ENCODE measurements around the gene RMI1. TPM values are rescaled to one million over a fixed set of nuclear protein-coding genes. Genes with fewer than 3 reads are reported as not detected.
"Not testable (repeated sequence)": the region's sequence is repeated elsewhere in the genome, so short reads cannot be mapped to it uniquely, and the experiment has no call there.

Gene RMI1
- total RNA-seq, 2 experiments from 2014 or later, result 24.9 to 25.5 TPM

DNA sequence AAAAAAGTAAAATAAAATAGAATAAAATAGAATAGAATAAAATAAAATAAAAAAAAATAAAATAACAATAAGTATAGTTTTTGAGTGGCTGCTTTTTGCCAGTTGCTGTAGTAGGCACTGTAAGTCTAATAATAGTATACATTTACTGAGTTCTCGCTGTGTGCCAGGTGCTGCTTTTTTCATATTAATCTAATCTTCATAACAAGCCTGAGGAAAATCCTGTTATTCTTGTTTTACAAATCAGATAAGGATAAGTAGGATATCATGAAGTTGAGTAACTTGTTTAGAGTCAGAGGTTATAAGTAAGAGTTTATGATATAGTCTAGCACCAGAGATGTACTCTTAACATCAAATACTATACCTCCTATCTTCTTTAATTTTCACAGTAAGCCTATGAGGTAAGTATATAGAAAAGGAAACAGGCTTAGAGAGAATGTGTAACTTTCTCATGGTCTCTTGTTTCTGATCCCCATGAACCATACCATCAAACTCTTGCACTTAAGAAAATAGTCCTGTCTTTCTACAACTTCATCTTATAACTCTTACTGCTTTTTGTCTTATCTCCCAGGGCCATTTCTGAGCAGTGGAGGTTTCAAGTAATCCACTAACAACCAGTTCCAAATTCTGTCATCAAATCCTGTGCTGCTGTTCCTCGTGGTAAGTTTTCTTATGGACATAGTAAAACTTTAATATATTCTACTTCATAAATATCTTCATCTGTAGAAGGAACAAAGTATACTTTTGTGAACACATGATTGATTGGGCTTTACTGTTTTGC lies 18.7 kb downstream of the RMI1 start:
- peaks cover 31% of the 10 kb centered on the region for H3K36me3 Mint-ChIP-seq
- H3K4me3 Mint-ChIP-seq, result no peak overlapping the region
- peaks cover 14% of the 10 kb centered on the region for H3K4me1 Mint-ChIP-seq
- no peaks in the 10 kb centered on the region for H3K9me3 Mint-ChIP-seq (ENCODE audit: low read depth)
- DNase-seq, result no peak
- no peak overlapping the region for H3K27ac Mint-ChIP-seq
- H3K27me3 Mint-ChIP-seq, result no peaks in the 10 kb centered on the region
- CTCF ChIA-PET, result no interaction called here
- ATAC-seq, result no peak

DNA sequence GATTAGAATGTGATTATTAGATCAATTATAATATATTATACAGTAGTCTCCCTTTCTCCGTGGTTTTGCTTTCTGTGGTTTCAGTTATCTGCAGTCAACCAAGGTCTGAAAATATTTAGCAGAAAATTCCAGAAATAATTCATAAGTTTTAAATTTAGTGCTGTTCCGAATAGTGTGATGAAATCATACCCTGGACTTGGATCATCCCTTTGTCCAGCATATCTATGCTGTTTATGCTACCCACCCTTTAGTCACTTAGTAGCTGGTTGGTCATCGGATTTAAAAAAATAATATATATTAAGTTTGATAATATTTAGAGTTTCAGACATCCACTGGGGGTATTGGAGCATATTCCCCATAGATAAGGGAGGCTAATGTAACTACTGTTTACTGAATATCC lies 19.6 kb downstream of the RMI1 start:
- H3K4me1 Mint-ChIP-seq, result peaks cover 14% of the 10 kb centered on the region
- no peak overlapping the region for H3K4me3 Mint-ChIP-seq
- DNase-seq (no peak), ATAC-seq (no peak)
- H3K9me3 Mint-ChIP-seq (ENCODE audit: low read depth), result no peaks in the 10 kb centered on the region
- H3K36me3 Mint-ChIP-seq, result peaks cover 33% of the 10 kb centered on the region
- H3K27me3 Mint-ChIP-seq, result no peaks in the 10 kb centered on the region
- no peak overlapping the region for H3K27ac Mint-ChIP-seq
- CTCF ChIA-PET, result interaction anchor here (1.0 kb wide), 1 partner anchor 296 kb away, joined by 3 read pairs; no protein-coding TSS in a partner anchor

DNA sequence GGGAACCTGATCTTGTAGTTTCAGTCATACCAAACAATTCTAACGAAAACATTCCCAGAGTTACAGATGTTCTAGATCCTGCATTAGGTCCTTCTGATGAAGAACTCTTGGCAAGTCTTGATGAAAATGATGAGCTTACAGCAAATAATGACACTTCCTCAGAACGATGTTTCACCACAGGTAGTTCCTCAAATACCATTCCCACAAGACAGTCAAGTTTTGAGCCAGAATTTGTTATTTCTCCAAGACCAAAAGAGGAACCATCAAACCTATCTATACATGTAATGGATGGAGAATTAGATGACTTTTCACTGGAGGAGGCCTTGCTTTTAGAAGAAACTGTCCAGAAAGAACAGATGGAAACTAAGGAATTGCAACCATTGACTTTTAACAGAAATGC lies 21.0 kb downstream of the RMI1 start:
- Mint-ChIP-seq H3K27me3 (no peaks in the 10 kb centered on the region), H3K27ac (no peak overlapping the region), H3K4me1 (peaks cover 14% of the 10 kb centered on the region), H3K4me3 (no peak overlapping the region), H3K36me3 (peaks cover 31% of the 10 kb centered on the region), H3K9me3 (ENCODE audit: low read depth) (no peaks in the 10 kb centered on the region)
- DNase-seq (no peak), ATAC-seq (no peak)
- CTCF ChIA-PET, result no interaction called here

DNA sequence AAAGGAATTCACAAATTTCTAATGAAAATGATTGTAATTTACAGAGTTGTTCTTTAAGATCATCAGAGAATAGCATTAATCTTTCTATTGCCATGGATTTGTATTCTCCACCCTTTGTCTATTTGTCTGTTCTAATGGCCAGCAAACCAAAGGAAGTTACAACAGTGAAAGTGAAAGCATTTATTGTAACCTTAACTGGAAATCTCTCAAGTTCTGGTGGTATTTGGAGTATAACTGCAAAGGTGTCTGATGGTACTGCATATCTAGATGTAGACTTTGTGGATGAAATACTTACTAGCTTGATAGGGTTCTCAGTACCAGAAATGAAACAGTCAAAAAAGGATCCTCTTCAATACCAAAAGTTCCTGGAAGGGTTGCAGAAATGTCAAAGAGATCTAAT lies 21.7 kb downstream of the RMI1 start:
- Mint-ChIP-seq H3K9me3 (ENCODE audit: low read depth) (no peaks in the 10 kb centered on the region), H3K27ac (peak overlapping the region; percentile 65), H3K4me1 (peaks cover 14% of the 10 kb centered on the region), H3K27me3 (no peaks in the 10 kb centered on the region), H3K4me3 (no peak overlapping the region), H3K36me3 (peaks cover 33% of the 10 kb centered on the region)
- peak; percentile 72 for ATAC-seq
- CTCF ChIA-PET, result no interaction called here
- DNase-seq, result no peak

DNA sequence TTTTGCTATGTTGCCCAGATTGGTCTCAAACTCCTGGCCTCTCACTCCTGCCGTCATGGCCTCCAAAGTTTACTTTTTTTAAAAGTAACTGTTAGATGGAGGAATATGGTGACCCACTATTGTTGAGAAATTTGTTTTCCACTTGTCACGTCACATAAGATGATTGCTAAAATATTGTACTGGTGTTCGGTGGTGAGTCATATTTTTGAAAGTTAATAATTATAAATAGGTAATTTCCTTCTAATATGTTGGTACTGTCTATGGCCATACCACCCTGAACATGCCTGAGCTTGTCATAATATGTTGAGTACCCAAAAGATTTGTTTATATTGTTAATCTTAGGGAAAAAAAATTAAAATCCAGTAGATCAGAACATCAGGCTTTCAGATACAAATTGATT lies 22.6 kb downstream of the RMI1 start:
- DNase-seq (no peak), ATAC-seq (no peak)
- Mint-ChIP-seq H3K9me3 (ENCODE audit: low read depth) (no peaks in the 10 kb centered on the region), H3K4me1 (peaks cover 14% of the 10 kb centered on the region), H3K27me3 (no peaks in the 10 kb centered on the region), H3K4me3 (no peak overlapping the region), H3K27ac (no peak overlapping the region), H3K36me3 (peaks cover 36% of the 10 kb centered on the region)
- CTCF ChIA-PET, result no interaction called here

DNA sequence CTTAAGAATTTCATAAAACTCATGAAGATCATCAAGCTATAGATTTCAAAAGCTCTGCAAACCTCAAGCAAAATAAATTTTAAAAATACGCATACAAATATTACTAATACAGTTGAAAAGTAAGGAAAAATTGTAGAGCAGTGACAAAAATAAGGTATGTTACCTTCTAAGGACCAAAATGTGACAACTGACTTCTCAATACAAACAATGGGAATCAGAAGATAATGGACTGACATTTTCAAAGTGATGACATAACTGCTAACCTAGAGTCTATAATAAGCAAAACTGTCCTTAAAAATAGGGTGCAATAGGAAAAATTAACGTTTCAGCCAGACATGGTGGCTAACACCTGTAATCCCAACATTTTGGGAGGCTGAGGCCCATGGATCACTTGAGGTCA lies 27.1 kb downstream of the RMI1 start:
- CTCF ChIA-PET, result no interaction called here
- DNase-seq (no peak), ATAC-seq (no peak)
- no peaks in the 10 kb centered on the region for H3K9me3 Mint-ChIP-seq (ENCODE audit: low read depth)
- H3K27me3 Mint-ChIP-seq, result no peaks in the 10 kb centered on the region
- peaks cover 15% of the 10 kb centered on the region for H3K36me3 Mint-ChIP-seq
- H3K4me1 Mint-ChIP-seq, result no peaks in the 10 kb centered on the region
- H3K27ac Mint-ChIP-seq, result no peak overlapping the region
- no peak overlapping the region for H3K4me3 Mint-ChIP-seq

DNA sequence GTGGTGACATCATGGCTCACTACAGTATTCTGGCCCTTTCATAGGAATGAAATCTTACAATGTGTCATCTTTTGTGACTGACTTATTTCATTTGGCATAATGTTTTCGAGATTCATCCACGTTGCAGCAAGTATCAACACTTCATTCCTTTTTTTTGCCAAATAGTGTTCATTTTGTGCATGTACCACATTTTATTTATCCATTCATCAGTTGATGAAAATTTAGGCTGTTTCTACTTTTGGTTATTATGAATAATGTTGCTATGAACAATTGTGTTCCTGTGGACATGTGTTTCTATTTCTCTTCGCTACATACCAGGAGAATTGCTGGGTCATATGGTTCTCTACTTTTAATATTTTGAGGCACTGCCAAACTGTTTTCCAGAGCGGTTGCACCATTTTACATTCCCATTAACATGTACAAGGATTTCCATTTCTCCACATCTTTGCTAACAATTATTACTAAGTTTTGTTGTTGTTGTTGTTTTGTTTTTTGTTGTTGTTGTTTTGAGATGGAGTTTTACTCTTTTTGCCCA lies 43.5 kb downstream of the RMI1 start:
- Mint-ChIP-seq H3K4me1 (no peaks in the 10 kb centered on the region), H3K27me3 (peaks cover 13% of the 10 kb centered on the region), H3K9me3 (ENCODE audit: low read depth) (no peaks in the 10 kb centered on the region), H3K4me3 (no peak overlapping the region), H3K27ac (no peak overlapping the region), H3K36me3 (no peaks in the 10 kb centered on the region)
- DNase-seq (no peak), ATAC-seq (no peak)
- CTCF ChIA-PET, result no interaction called here

DNA sequence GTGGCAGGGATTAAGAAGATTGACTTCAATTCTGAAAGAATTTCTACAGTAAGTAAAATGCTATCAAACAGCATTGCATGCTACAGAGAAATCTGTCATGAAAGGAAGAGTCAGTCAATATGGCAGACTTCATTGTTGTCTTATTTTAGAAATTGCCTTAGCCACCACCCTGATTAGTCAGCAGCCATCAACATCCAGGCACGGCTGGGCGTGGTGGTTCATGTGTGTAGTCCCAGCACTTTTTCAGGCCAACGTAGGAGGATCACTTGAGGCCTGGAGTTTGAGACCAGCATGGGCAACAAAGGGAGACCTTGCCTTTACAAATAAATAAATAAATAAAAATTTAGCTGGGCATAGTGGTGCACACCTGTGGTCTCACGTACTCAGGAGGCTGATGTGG lies 46.6 kb downstream of the RMI1 start:
- Mint-ChIP-seq H3K4me3 (no peak overlapping the region), H3K27ac (no peak overlapping the region), H3K27me3 (peaks cover 11% of the 10 kb centered on the region), H3K36me3 (no peaks in the 10 kb centered on the region), H3K9me3 (ENCODE audit: low read depth) (no peaks in the 10 kb centered on the region), H3K4me1 (no peaks in the 10 kb centered on the region)
- DNase-seq, result no peak
- no peak for ATAC-seq
- CTCF ChIA-PET, result no interaction called here

DNA sequence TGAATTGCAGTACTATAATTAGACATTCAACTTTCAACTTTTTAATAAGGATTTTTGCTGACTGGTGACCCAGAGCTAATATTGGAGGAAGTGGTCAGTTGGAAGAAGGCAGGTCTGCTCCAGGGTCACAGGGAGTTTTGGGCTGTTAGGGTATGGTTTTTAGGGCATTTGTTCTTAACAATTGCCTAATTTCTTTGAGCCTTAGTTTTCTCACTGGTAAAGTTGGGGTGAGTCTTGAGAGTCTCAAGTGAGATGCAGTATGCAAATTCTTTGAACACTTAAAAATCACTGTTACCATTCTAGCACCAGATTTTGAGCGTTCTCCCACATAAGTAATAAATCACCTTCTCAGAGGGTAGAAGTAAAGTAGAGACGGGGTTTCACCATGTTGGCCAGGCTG lies 50.9 kb downstream of the RMI1 start:
- Mint-ChIP-seq H3K27me3 (peaks cover 8% of the 10 kb centered on the region), H3K27ac (no peak overlapping the region), H3K9me3 (ENCODE audit: low read depth) (no peaks in the 10 kb centered on the region), H3K4me1 (no peaks in the 10 kb centered on the region), H3K4me3 (no peak overlapping the region), H3K36me3 (no peaks in the 10 kb centered on the region)
- DNase-seq (no peak), ATAC-seq (no peak)
- CTCF ChIA-PET, result no interaction called here

DNA sequence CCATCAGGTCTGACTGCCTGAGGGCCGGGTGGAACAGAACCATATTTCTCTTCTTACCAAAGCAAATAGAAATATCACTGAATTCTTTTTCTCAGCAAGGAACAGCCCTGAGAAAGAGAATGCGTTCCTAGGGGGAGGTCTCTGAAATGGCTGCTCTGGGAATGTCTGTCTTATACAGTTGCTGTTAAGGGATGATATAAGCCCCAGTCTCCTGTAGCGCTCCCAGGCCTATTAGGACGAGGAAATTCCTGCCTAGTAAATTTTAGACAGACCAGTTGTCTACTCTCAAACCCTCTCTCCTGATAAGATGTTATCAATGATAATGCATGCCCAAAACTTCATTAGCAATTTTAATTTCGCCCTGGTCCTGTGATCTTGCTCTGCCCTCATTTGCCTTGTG lies 61.3 kb downstream of the RMI1 start:
- H3K36me3 Mint-ChIP-seq, H3K27ac Mint-ChIP-seq: not testable (repeated sequence)

DNA sequence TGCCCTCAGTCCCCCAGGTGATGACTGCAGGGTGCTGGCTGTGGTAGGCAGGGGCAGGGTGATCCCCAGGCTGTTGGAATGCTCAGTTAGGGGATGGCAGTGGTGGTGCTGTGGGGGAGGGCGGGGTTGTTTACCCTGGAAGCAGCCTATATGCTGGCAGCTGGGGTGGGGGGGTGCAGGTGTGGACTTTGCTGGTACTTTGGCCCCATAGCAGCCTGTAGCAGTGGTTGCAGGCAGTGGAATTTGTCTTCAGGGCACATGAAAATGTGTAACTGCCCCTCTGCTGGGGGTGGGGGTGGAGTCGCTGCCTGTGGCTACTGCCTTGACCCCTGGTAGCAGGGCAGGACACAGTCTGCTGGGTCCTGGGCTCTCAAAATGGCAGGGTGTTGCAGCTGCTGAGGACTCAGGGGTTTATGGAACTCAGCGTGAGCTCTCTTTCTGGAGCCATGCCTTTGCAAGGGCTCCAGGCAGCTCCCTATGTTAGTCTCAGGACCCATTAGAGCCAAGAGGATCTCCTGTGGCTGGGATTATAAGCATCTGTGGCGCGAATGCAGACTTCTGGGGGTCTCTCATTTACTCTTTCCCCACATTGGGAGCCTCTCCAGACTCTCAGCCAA lies 65.0 kb downstream of the RMI1 start:
- peaks cover 16% of the 10 kb centered on the region for H3K4me1 Mint-ChIP-seq
- peaks cover 8% of the 10 kb centered on the region for H3K27me3 Mint-ChIP-seq
- H3K9me3 Mint-ChIP-seq (ENCODE audit: low read depth), result peaks cover 4% of the 10 kb centered on the region
- H3K36me3 Mint-ChIP-seq, result peaks cover 2% of the 10 kb centered on the region
- no peak overlapping the region for H3K27ac Mint-ChIP-seq
- no peak overlapping the region for H3K4me3 Mint-ChIP-seq
- CTCF ChIA-PET, result no interaction called here
- no peak for ATAC-seq
- DNase-seq, result no peak

More for the DNA sequence above, 61.3 kb downstream of the RMI1 start:
- CTCF ChIA-PET; H3K4me1 Mint-ChIP-seq; ATAC-seq; H3K9me3 Mint-ChIP-seq (ENCODE audit: low read depth); H3K4me3 Mint-ChIP-seq; DNase-seq: not testable (repeated sequence)
- peaks cover 32% of the 10 kb centered on the region for H3K27me3 Mint-ChIP-seq

Small RNAs within 50 kb of the gene (microRNA-seq; reads per million reads assigned to microRNA genes)
- gene MIR7-1, result 747 reads per million, percentile 82 among the genes with 10 or more reads in this experiment

Other genes with a start within 250 kb of the RMI1 start
- gene GKAP1, start 163.0 kb upstream of the RMI1 start, total RNA-seq, result 1 to 10 TPM; 2.2 to 4.5 TPM
- gene KIF27, start 59.4 kb upstream of the RMI1 start, total RNA-seq, result 1 to 10 TPM; 2.0 to 2.2 TPM
- 100 to 1,000 TPM; 550 to 781 TPM for gene HNRNPK, start 590 bp upstream of the RMI1 start, total RNA-seq

All from activated CD8-positive, alpha-beta memory T cell treated with anti-CD3 and anti-CD28 coated beads, Interleukin-2, amount 10 ng/mL, durations not matched to agents 7 days and 5 days (primary cell).